ENCODE measurements around the gene ERC2. TPM values are rescaled to one million over a fixed set of nuclear protein-coding genes. Genes with fewer than 3 reads are reported as not detected.

The ERC2 gene
- total RNA-seq, 1 donor, result 0.36 TPM

DNA sequence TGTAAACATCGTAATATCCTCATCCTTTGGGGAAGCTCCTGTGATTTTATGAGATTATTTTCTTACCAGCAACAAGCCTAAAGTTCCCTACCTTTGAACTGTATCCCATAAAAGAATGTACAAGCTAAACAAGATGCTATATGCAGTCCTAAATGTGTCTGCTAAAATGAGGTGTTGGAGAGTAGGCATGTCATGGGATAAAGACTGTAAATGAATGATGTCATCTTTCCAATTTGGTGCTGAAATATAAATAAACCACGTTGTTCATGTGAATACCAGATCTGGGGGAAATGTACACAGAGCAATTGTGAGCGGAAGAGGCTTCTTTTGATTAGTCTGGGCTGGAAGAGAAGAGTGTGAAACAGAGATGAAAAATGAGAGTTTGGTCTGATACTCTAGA lies 766.3 kb downstream of the ERC2 start:
- Histone ChIP-seq H3K9me3 (ENCODE audit: low read depth, low read length) (no peaks in the 10 kb centered on the region), H3K4me2 (ENCODE audit: insufficient read depth, low read length) (no peak overlapping the region), H3K27ac (ENCODE audit: low read depth, low read length) (no peak overlapping the region), H4K20me1 (ENCODE audit: insufficient read depth, low read length) (no peaks in the 10 kb centered on the region), H3K79me2 (ENCODE audit: insufficient read depth, low read length) (no peaks in the 10 kb centered on the region), H3K4me1 (ENCODE audit: insufficient read depth, low read length) (no peaks in the 10 kb centered on the region), H3K36me3 (ENCODE audit: insufficient read depth, low read length) (no peaks in the 10 kb centered on the region), H3K27me3 (ENCODE audit: insufficient read depth, low read length) (no peaks in the 10 kb centered on the region), H2AFZ (ENCODE audit: low read length) (no peak overlapping the region), H3K4me3 (ENCODE audit: insufficient read depth, low read length) (no peak overlapping the region)
- no peak for DNase-seq (ENCODE audit: insufficient read length, low spot score, missing footprints)
- TF ChIP-seq, protein P1, sequence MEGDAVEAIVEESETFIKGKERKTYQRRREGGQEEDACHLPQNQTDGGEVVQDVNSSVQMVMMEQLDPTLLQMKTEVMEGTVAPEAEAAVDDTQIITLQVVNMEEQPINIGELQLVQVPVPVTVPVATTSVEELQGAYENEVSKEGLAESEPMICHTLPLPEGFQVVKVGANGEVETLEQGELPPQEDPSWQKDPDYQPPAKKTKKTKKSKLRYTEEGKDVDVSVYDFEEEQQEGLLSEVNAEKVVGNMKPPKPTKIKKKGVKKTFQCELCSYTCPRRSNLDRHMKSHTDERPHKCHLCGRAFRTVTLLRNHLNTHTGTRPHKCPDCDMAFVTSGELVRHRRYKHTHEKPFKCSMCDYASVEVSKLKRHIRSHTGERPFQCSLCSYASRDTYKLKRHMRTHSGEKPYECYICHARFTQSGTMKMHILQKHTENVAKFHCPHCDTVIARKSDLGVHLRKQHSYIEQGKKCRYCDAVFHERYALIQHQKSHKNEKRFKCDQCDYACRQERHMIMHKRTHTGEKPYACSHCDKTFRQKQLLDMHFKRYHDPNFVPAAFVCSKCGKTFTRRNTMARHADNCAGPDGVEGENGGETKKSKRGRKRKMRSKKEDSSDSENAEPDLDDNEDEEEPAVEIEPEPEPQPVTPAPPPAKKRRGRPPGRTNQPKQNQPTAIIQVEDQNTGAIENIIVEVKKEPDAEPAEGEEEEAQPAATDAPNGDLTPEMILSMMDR (IDR thresholded peaks at IDR 0.05; ENCODE audit: extremely low read depth, low read depth, low read length), result no peak

DNA sequence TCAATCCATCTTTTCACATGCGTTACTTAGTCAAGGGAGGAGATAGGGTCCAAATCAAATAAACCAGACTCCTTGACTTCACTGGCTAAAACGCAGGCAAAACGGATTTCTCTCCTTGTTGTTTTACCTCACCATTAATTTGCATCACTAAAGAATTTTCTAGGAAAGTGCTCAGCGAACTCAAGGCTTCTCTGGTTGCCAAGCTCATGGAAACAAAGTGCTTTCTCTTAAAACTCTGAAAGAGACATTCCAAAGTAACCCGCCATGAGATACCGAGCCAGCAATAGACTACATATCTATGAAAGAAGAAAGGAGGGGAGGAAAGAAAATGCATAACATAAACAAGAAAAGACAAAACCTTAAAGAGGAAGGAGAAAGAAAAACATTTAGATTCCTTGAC lies 769.4 kb downstream of the ERC2 start:
- no peak for DNase-seq (ENCODE audit: insufficient read length, low spot score, missing footprints)
- no peak overlapping the region for H3K4me2 ChIP-seq (ENCODE audit: insufficient read depth, low read length)
- no peaks in the 10 kb centered on the region for H3K79me2 ChIP-seq (ENCODE audit: insufficient read depth, low read length)
- H2AFZ ChIP-seq (ENCODE audit: low read length), result no peak overlapping the region
- H3K4me1 ChIP-seq (ENCODE audit: insufficient read depth, low read length), result no peaks in the 10 kb centered on the region
- no peaks in the 10 kb centered on the region for H3K36me3 ChIP-seq (ENCODE audit: insufficient read depth, low read length)
- H4K20me1 ChIP-seq (ENCODE audit: insufficient read depth, low read length), result no peaks in the 10 kb centered on the region
- no peaks in the 10 kb centered on the region for H3K27me3 ChIP-seq (ENCODE audit: insufficient read depth, low read length)
- H3K9me3 ChIP-seq (ENCODE audit: low read depth, low read length), result no peaks in the 10 kb centered on the region
- TF ChIP-seq, protein P1 (IDR thresholded peaks at IDR 0.05; ENCODE audit: extremely low read depth, low read depth, low read length), result no peak
- no peak overlapping the region for H3K4me3 ChIP-seq (ENCODE audit: insufficient read depth, low read length)
- H3K27ac ChIP-seq (ENCODE audit: low read depth, low read length), result no peak overlapping the region

DNA sequence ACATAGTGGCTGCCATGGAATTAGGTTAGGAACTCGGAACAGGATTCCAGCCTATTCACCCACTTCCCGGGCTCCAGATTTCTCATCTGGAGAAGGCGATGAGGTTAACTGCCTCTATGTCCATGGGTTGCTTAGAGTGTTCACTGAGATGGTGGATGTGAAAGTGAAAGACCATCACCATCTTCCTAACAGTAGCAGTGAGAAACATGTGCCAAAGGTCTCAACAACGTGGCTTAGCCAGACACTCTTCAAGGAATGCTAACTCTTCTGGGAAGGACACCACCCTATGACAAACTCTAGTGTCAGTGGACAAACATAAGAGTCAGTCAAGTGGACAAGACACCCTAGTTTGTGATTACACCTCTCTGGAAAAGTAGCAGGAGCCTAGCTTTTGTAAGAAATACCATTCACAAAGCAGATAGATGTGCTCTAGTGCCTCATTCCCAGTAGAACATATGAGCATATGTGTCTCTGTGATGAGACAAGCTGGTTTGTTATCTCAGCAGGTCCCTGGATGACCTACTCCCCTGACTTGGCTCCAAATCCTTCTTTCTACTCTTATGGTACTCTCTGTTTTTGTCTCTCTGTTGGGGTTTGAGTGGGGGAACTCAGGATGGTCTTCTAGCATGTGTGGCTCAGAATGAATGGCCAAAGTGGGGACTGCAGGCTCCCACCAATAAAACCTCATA lies 770.9 kb downstream of the ERC2 start:
- no peaks in the 10 kb centered on the region for H3K9me3 ChIP-seq (ENCODE audit: low read depth, low read length)
- no peak overlapping the region for H3K4me3 ChIP-seq (ENCODE audit: insufficient read depth, low read length)

DNA sequence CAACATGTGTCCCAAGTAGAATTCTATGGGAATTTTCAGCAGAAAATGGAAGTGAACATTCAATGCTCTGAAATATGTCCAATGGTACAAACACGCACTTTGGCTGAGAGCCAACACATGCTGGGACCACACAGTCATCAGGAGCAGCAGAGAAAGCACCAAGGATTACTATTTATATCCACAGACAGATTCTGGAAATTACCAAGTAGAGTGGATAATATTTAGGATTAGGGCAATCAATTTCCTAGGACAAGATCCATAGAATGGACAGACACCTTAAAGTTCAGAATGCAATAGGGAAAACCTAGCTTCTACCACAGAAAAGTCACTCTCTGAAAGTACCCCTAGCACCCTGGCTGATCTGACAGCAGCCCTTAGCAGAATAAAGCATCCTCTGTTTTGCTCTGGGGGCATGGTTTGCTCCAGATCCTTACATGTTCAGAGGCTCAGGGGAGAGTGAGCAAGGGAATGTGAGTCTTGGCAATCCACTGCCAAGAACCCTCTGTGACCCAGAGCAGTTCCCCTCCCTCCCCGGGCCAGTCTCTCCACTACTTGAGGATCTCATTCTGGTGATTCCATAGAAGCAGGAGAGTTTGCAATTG lies 775.2 kb downstream of the ERC2 start:
- Histone ChIP-seq H2AFZ (ENCODE audit: low read length) (no peak overlapping the region), H3K9me3 (ENCODE audit: low read depth, low read length) (no peaks in the 10 kb centered on the region), H3K27me3 (ENCODE audit: insufficient read depth, low read length) (peaks cover 8% of the 10 kb centered on the region), H3K36me3 (ENCODE audit: insufficient read depth, low read length) (no peaks in the 10 kb centered on the region), H3K4me1 (ENCODE audit: insufficient read depth, low read length) (peaks cover 4% of the 10 kb centered on the region), H3K27ac (ENCODE audit: low read depth, low read length) (no peak overlapping the region), H3K79me2 (ENCODE audit: insufficient read depth, low read length) (no peaks in the 10 kb centered on the region), H4K20me1 (ENCODE audit: insufficient read depth, low read length) (no peaks in the 10 kb centered on the region), H3K4me2 (ENCODE audit: insufficient read depth, low read length) (no peak overlapping the region), H3K4me3 (ENCODE audit: insufficient read depth, low read length) (no peak overlapping the region)
- TF ChIP-seq, protein P1 (IDR thresholded peaks at IDR 0.05; ENCODE audit: extremely low read depth, low read depth, low read length), result no peak
- DNase-seq (ENCODE audit: insufficient read length, low spot score, missing footprints), result no peak

More for the DNA sequence above, 770.9 kb downstream of the ERC2 start:
- DNase-seq (ENCODE audit: insufficient read length, low spot score, missing footprints), result no peak
- Histone ChIP-seq H4K20me1 (ENCODE audit: insufficient read depth, low read length) (no peaks in the 10 kb centered on the region), H3K36me3 (ENCODE audit: insufficient read depth, low read length) (no peaks in the 10 kb centered on the region), H3K27ac (ENCODE audit: low read depth, low read length) (no peak overlapping the region), H3K27me3 (ENCODE audit: insufficient read depth, low read length) (no peaks in the 10 kb centered on the region), H3K79me2 (ENCODE audit: insufficient read depth, low read length) (no peaks in the 10 kb centered on the region), H2AFZ (ENCODE audit: low read length) (no peak overlapping the region), H3K4me2 (ENCODE audit: insufficient read depth, low read length) (no peak overlapping the region), H3K4me1 (ENCODE audit: insufficient read depth, low read length) (peaks cover 4% of the 10 kb centered on the region)
- TF ChIP-seq, protein P1 (IDR thresholded peaks at IDR 0.05; ENCODE audit: extremely low read depth, low read depth, low read length), result no peak

All from osteoblast (primary cell).